Mucosa of descending colon (tissue), 3 donors: ENCODE measurements around the gene TUBGCP5. TPM values are rescaled to one million over a fixed set of nuclear protein-coding genes. Genes with fewer than 3 reads are reported as not detected.

Experiments
- ATAC-seq: fragments of 200-7000 bp; cut with Tn5 transposase; one replicate; pipeline ENCODE4 v1.9.1; 2020; ENCODE audit warnings: mild to moderate bottlenecking, moderate library complexity
- DNase-seq, 3 donors: peaks; one replicate each; pipeline ENCODE4 v3.0.0-alpha.2; 2020
- H3K36me3 ChIP-seq: fragments of 200-600 bp; one replicate; pipeline ENCODE4 v1.8.0; 2021; ENCODE audit warnings: low read depth, mild to moderate bottlenecking
- H3K4me1 ChIP-seq: fragments of 200-600 bp; one replicate; pipeline ENCODE4 v1.8.0; 2021; ENCODE audit warnings: low read depth, mild to moderate bottlenecking
- H3K4me3 ChIP-seq: fragments of 200-600 bp; one replicate; pipeline ENCODE4 v1.8.0; 2021; ENCODE audit warnings: mild to moderate bottlenecking
- H3K9me3 ChIP-seq: fragments of 200-600 bp; one replicate; pipeline ENCODE4 v1.8.0; 2021; ENCODE audit warnings: mild to moderate bottlenecking
- CTCF ChIP-seq: fragments of 200-600 bp; IDR thresholded peaks from one replicate; pipeline ENCODE4 v1.8.0; 2022; ENCODE audit warnings: antibody characterized with exemption, mild to moderate bottlenecking
- intact Hi-C, 2 donors: fragments of 100-400 bp; cut with DNase I in 1 of 2; cut with micrococcal nuclease in 1 of 2; formaldehyde crosslinking; loops; one replicate each; pipeline versions ENCODE4 v1.11.0 to v1.11.1; 2022; cut with DNase I, micrococcal nuclease
- total RNA-seq, 3 donors: library from RNA; stranded (reverse); fragmentation: NEBNext Ultra II Directional in 2 of 3; extraction: Animal tissue kit (Norgen Biotek cat#: 25700) in 2 of 3; gene quantifications; one replicate each; pipeline versions ENCODE4 v1.2.1 to v1.2.4, GENCODE V29; 2021 to 2023
- donor health status: DM: no; HTN: no; CAD: no; lungs with moderate emphysema.
- donor health status: DM: no; HTN: no; CAD: no.
- donor health status: DM: no; HTN: yes; CAD: no.

The TUBGCP5 gene
- total RNA-seq, 3 donors from 2014 or later: 11.9 to 15.3 (median 13.8) TPM

DNA sequence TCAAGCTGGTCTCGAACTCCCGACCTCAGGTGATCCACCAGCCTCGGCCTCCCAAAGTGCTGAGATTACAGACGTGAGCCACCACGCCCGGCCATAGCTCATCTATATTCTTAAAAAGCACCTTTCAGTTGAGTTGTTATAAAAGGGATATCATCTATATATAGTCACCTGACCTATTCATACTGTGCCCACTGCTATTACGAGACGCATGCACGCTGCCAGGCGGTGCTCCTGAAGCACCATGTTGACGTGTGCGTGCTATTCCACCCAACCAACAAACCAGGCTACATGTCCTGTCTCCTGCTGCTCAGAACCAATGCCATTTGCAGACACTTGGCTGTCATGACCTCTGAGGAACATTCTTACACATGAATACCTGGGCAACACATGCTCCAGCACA, 76.8 kb downstream of the TUBGCP5 start:
- Histone ChIP-seq H3K36me3 (no peaks in the 10 kb centered on the region), H3K4me1 (peaks cover 8% of the 10 kb centered on the region), H3K9me3 (no peaks in the 10 kb centered on the region), H3K4me3 (no peak overlapping the region)
- ATAC-seq (no peak), DNase-seq (no peak)
- TF ChIP-seq CTCF: no peak
- intact Hi-C loops: no loop called here

- TF ChIP-seq CTCF: no peak
- Histone ChIP-seq H3K4me3 (no peak overlapping the region), H3K9me3 (no peaks in the 10 kb centered on the region), H3K36me3 (no peaks in the 10 kb centered on the region), H3K4me1 (peaks cover 8% of the 10 kb centered on the region)
- DNase-seq: peak in 1 of 3 donors; percentile 6
- no peak for ATAC-seq
- intact Hi-C loops: no loop called here
These were observed 77.6 kb downstream of the TUBGCP5 start for GRCh38 chr15:22961762-22962161.

- peaks cover 13% of the 10 kb centered on the region for H3K4me1 ChIP-seq
- TF ChIP-seq CTCF: no peak
- DNase-seq: no peak
- no peaks in the 10 kb centered on the region for H3K9me3 ChIP-seq
- ATAC-seq: no peak
- intact Hi-C loops: no loop called here
- H3K4me3 ChIP-seq: no peak overlapping the region
- H3K36me3 ChIP-seq: no peaks in the 10 kb centered on the region
These were observed 78.8 kb downstream of the TUBGCP5 start for GRCh38 chr15:22960556-22960955.

- Histone ChIP-seq H3K9me3 (no peaks in the 10 kb centered on the region), H3K4me3 (no peak overlapping the region), H3K4me1 (peaks cover 13% of the 10 kb centered on the region), H3K36me3 (no peaks in the 10 kb centered on the region)
- intact Hi-C loops: no loop called here
- DNase-seq: peak in 1 of 3 donors; percentile 32
- no peak for TF ChIP-seq CTCF
- no peak for ATAC-seq
These were observed 79.2 kb downstream of the TUBGCP5 start for GRCh38 chr15:22960126-22960525.

GRCh38 chr15:22959321-22960101, 79.9 kb downstream of the TUBGCP5 start:
- Histone ChIP-seq H3K4me1 (peaks cover 13% of the 10 kb centered on the region), H3K4me3 (no peak overlapping the region), H3K9me3 (no peaks in the 10 kb centered on the region), H3K36me3 (no peaks in the 10 kb centered on the region)
- ATAC-seq: peak; percentile 5
- TF ChIP-seq CTCF: no peak
- no peak for DNase-seq
- intact Hi-C loops: no loop called here
